HEK293 (cell line): ENCODE results near the gene KIAA1328.

Experiments
- CTCF ChIA-PET: fragments of 350-600 bp; formaldehyde crosslinking; extraction: SDS; loops from one replicate; lab custom pipeline; 2021; ENCODE audit warnings: antibody characterized with exemption; lab: Yijun Ruan, JAX
- POLR2A ChIA-PET: fragments of 300-600 bp; formaldehyde crosslinking; extraction: SDS; loops from one replicate; lab custom pipeline; 2020; ENCODE audit warnings: antibody characterized with exemption, inconsistent platforms; lab: Yijun Ruan, JAX
- H3K27ac ChIP-seq: fragments of 200-500 bp; sonication (Bioruptor generic); 2 replicates; pipeline ENCODE4 v1.5.1; 2014; ENCODE audit warnings: low read depth, low read length, control low read depth, inconsistent platforms; ENCODE audit errors: extremely low read depth
- H3K36me3 ChIP-seq, 2 experiments: fragments of 200-500 bp in 1 of 2; sonication (Bioruptor generic) in 1 of 2; 1 replicate in 1 of 2; 2 replicates in 1 of 2; pipeline ENCODE4 v1.5.1; 2014 to 2017; ENCODE audit warnings: inconsistent platforms in 2 of 2, low read length in 2 of 2; ENCODE audit not compliant: control insufficient read depth in 2 of 2, insufficient read depth in 1 of 2
- H3K4me1 ChIP-seq: fragments of 200-500 bp; sonication (Bioruptor generic); 2 replicates; pipeline ENCODE4 v1.5.1; 2014; ENCODE audit warnings: mild to moderate bottlenecking, low read length, inconsistent platforms; ENCODE audit not compliant: control insufficient read depth, insufficient read depth
- H3K4me3 ChIP-seq: 2 replicates; pipeline ENCODE4 v1.5.1; 2011; ENCODE audit warnings: low read depth, mild to moderate bottlenecking, control low read depth, low read length, moderate library complexity
- H3K9me3 ChIP-seq: fragments of 200-500 bp; sonication (Bioruptor generic); 2 replicates; pipeline ENCODE4 v1.5.1; 2014; ENCODE audit warnings: low read depth, low read length, inconsistent platforms; ENCODE audit not compliant: control insufficient read depth, insufficient read depth
- ELK4 ChIP-seq: IDR thresholded peaks from 2 replicates; pipeline ENCODE4 v1.6.1; 2011; ENCODE audit warnings: mild to moderate bottlenecking, low read depth, low read length, borderline replicate concordance
- GFI1B ChIP-seq: fragments of 450-650 bp; formaldehyde crosslinking; IDR thresholded peaks from 2 replicates; pipeline ENCODE4 v1.5.1; 2016; ENCODE audit warnings: missing biosample characterization, missing genetic modification characterization
- SETDB1 ChIP-seq: IDR thresholded peaks from one replicate; pipeline ENCODE4 v1.6.1; 2017; ENCODE audit warnings: mild to moderate bottlenecking, low read length, moderate library complexity, mixed read lengths; ENCODE audit not compliant: insufficient read length
- SP3 ChIP-seq: fragments of 450-650 bp; formaldehyde crosslinking; IDR thresholded peaks from 2 replicates; pipeline ENCODE4 v1.5.1; 2016; ENCODE audit warnings: missing biosample characterization, missing genetic modification characterization
- TCF7L2 ChIP-seq: IDR thresholded peaks from 2 replicates; pipeline ENCODE4 v1.6.1; 2011; ENCODE audit warnings: low read depth, mild to moderate bottlenecking, inconsistent platforms, low read length, moderate library complexity, borderline replicate concordance
- ZBTB20 ChIP-seq: fragments of 450-650 bp; formaldehyde crosslinking; IDR thresholded peaks from 2 replicates; pipeline ENCODE4 v1.5.1; 2016; ENCODE audit warnings: missing biosample characterization, missing genetic modification characterization
- ZBTB26 ChIP-seq: fragments of 450-650 bp; formaldehyde crosslinking; optimal IDR thresholded peaks from 2 replicates; pipeline ENCODE3; 2016; ENCODE audit warnings: missing biosample characterization, mild to moderate bottlenecking, missing genetic modification characterization
- ZFHX2 ChIP-seq: fragments of 450-650 bp; formaldehyde crosslinking; conservative IDR thresholded peaks from 2 replicates; pipeline ENCODE4 v1.5.1; 2016; ENCODE audit warnings: missing biosample characterization, missing genetic modification characterization
- ZNF157 ChIP-seq: fragments of 450-650 bp; formaldehyde crosslinking; IDR thresholded peaks from 2 replicates; pipeline ENCODE4 v1.5.1; 2016; ENCODE audit warnings: missing biosample characterization, missing genetic modification characterization
- ZNF174 ChIP-seq: fragments of 450-650 bp; formaldehyde crosslinking; IDR thresholded peaks from 2 replicates; pipeline ENCODE4 v1.5.0; 2017; ENCODE audit warnings: missing biosample characterization, mild to moderate bottlenecking, missing genetic modification characterization
- ZNF2 ChIP-seq: fragments of 450-650 bp; formaldehyde crosslinking; IDR thresholded peaks from 2 replicates; pipeline ENCODE4 v1.5.1; 2016; ENCODE audit warnings: missing biosample characterization, missing genetic modification characterization
- ZNF549 ChIP-seq: fragments of 450-650 bp; IDR thresholded peaks from 2 replicates; pipeline ENCODE4 v1.5.1; 2018; ENCODE audit warnings: missing biosample characterization, missing genetic modification characterization, mild to moderate bottlenecking, inconsistent platforms, moderate library complexity
- ZNF571 ChIP-seq: fragments of 450-650 bp; formaldehyde crosslinking; IDR thresholded peaks from 2 replicates; pipeline ENCODE4 v1.5.0; 2017; ENCODE audit warnings: missing biosample characterization, missing genetic modification characterization
- ZNF701 ChIP-seq: fragments of 450-650 bp; formaldehyde crosslinking; IDR thresholded peaks from 2 replicates; pipeline ENCODE4 v1.5.1; 2016; ENCODE audit warnings: missing biosample characterization, missing genetic modification characterization
- TF ChIP-seq, protein P1 (sequence below): fragments of 450-650 bp; formaldehyde crosslinking; IDR thresholded peaks from 2 replicates; pipeline ENCODE4 v1.5.1; 2017; ENCODE audit warnings: missing biosample characterization, missing genetic modification characterization
- TF ChIP-seq, protein P2 (sequence below): fragments of 450-650 bp; formaldehyde crosslinking; IDR thresholded peaks from 2 replicates; pipeline ENCODE4 v1.5.1; 2016; ENCODE audit warnings: missing biosample characterization, missing genetic modification characterization

KIAA1328 gene

GRCh38 chr18:36893227-36893626 lies 64.3 kb downstream of the KIAA1328 start:
- Histone ChIP-seq H3K9me3 (no peaks in the 10 kb centered on the region), H3K4me1 (no peaks in the 10 kb centered on the region), H3K36me3 (no peaks in the 10 kb centered on the region), H3K27ac (no peak overlapping the region), H3K4me3 (no peak overlapping the region)
- ChIA-PET CTCF (interaction anchor here (0.6 kb wide), 1 partner anchor 160 kb away, joined by 3 read pairs; no protein-coding TSS in a partner anchor), POLR2A (no interaction called here)
- no peak for TF ChIP-seq ZNF571 (tag by site-specific recombination)
- TF ChIP-seq, protein P1, sequence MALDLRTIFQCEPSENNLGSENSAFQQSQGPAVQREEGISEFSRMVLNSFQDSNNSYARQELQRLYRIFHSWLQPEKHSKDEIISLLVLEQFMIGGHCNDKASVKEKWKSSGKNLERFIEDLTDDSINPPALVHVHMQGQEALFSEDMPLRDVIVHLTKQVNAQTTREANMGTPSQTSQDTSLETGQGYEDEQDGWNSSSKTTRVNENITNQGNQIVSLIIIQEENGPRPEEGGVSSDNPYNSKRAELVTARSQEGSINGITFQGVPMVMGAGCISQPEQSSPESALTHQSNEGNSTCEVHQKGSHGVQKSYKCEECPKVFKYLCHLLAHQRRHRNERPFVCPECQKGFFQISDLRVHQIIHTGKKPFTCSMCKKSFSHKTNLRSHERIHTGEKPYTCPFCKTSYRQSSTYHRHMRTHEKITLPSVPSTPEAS (tag by site-specific recombination): peak; percentile 61; the same call in 1 of the 2 replicates
- TF ChIP-seq GFI1B (tag by site-specific recombination): no peak
- no peak for TF ChIP-seq ZBTB26 (tag by site-specific recombination)
- no peak for TF ChIP-seq SP3

GRCh38 chr18:36895606-36896005 lies 66.7 kb downstream of the KIAA1328 start:
- CTCF ChIA-PET: interaction anchor here (0.6 to 1.5 kb wide), 2 partner anchors 94 to 208 kb away, joined by 3 read pairs; no protein-coding TSS in a partner anchor

GRCh38 chr18:36897253-36897652 lies 68.3 kb downstream of the KIAA1328 start:
- H3K36me3 ChIP-seq: no peaks in the 10 kb centered on the region
- no peak overlapping the region for H3K27ac ChIP-seq
- H3K9me3 ChIP-seq: no peaks in the 10 kb centered on the region
- ChIA-PET POLR2A (no interaction called here), CTCF (interaction anchor here (0.5 kb wide), 2 partner anchors 37 to 81 kb away, joined by 3 to 5 read pairs; no protein-coding TSS in a partner anchor)
- no peak overlapping the region for H3K4me3 ChIP-seq
- TF ChIP-seq ZNF571 (tag by site-specific recombination): no peak
- H3K4me1 ChIP-seq: no peaks in the 10 kb centered on the region

More at GRCh38 chr18:36895606-36896005, 66.7 kb downstream of the KIAA1328 start:
- H3K27ac ChIP-seq: no peak overlapping the region
- H3K4me1 ChIP-seq: no peaks in the 10 kb centered on the region
- no peaks in the 10 kb centered on the region for H3K36me3 ChIP-seq
- no peak for TF ChIP-seq ZNF174 (tag by site-specific recombination)
- no peak for TF ChIP-seq ZNF701 (tag by site-specific recombination)
- TF ChIP-seq, protein P2, sequence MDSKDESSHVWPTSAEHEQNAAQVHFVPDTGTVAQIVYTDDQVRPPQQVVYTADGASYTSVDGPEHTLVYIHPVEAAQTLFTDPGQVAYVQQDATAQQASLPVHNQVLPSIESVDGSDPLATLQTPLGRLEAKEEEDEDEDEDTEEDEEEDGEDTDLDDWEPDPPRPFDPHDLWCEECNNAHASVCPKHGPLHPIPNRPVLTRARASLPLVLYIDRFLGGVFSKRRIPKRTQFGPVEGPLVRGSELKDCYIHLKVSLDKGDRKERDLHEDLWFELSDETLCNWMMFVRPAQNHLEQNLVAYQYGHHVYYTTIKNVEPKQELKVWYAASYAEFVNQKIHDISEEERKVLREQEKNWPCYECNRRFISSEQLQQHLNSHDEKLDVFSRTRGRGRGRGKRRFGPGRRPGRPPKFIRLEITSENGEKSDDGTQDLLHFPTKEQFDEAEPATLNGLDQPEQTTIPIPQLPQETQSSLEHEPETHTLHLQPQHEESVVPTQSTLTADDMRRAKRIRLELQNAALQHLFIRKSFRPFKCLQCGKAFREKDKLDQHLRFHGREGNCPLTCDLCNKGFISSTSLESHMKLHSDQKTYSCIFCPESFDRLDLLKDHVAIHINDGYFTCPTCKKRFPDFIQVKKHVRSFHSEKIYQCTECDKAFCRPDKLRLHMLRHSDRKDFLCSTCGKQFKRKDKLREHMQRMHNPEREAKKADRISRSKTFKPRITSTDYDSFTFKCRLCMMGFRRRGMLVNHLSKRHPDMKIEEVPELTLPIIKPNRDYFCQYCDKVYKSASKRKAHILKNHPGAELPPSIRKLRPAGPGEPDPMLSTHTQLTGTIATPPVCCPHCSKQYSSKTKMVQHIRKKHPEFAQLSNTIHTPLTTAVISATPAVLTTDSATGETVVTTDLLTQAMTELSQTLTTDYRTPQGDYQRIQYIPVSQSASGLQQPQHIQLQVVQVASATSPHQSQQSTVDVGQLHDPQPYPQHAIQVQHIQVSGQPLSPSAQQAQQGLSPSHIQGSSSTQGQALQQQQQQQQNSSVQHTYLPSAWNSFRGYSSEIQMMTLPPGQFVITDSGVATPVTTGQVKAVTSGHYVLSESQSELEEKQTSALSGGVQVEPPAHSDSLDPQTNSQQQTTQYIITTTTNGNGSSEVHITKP (tag by site-specific recombination): no peak
- no peak for TF ChIP-seq ELK4
- no peak overlapping the region for H3K4me3 ChIP-seq
- POLR2A ChIA-PET: no interaction called here
- H3K9me3 ChIP-seq: no peaks in the 10 kb centered on the region

- ChIA-PET POLR2A (interaction anchor here (1.0 kb wide), 1 partner anchor 70 kb away, joined by 4 read pairs; the partner anchor contains the start of genes KIAA1328 and TPGS2), CTCF (interaction anchor here (0.7 kb wide), 1 partner anchor 9 kb away, joined by 5 read pairs; no protein-coding TSS in a partner anchor)
- TF ChIP-seq ZNF549 (tag by site-specific recombination) (no peak), ZFHX2 (tag by site-specific recombination) (no peak), ZNF157 (tag by site-specific recombination) (no peak), ZNF2 (tag by site-specific recombination) (no peak), ELK4 (no peak), TCF7L2 (no peak), SETDB1 (peak; percentile 68), ZBTB20 (tag by site-specific recombination) (no peak)
- H3K36me3 ChIP-seq: no peaks in the 10 kb centered on the region
- H3K9me3 ChIP-seq: no peaks in the 10 kb centered on the region
- no peak overlapping the region for H3K4me3 ChIP-seq
- no peak overlapping the region for H3K27ac ChIP-seq
- no peaks in the 10 kb centered on the region for H3K4me1 ChIP-seq
Measured at GRCh38 chr18:36899289-36899688, 70.4 kb downstream of the KIAA1328 start.
